ENCODE results near the gene DHRS13.
"Not testable (repeated sequence)": the region's sequence is repeated elsewhere in the genome, so short reads cannot be mapped to it uniquely, and the experiment has no call there.

Gene DHRS13

DNA sequence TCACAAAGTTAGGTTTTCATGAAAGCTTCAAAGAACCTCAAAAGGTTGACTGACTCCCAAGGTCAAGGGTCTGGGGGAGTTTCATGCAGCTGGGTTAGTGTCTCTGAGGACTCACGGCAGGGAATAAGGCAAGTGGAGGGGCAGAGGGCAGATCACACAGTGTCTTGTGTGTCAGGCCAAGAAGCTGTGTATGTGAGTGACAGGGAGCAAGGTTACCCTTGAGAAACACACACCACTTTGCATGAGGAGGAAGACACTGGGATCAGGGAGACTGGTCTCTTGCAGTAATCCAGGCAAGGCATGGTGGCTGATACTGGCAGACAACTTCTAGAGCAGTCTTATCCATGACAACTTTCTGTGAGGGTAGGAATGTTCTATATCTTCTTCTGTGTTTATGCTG, 11.7 kb downstream of the DHRS13 start:
- intact Hi-C loops (cut with DNase I): no loop called here

GRCh38 chr17:28889996-28890395, 12.9 kb downstream of the DHRS13 start:
- intact Hi-C loops (cut with DNase I): no loop called here
- peak in 1 of 10 donors; percentile 30 for DNase-seq

More for the DNA sequence above, 11.7 kb downstream of the DHRS13 start:
- DNase-seq: no peak

GRCh38 chr17:28888832-28889231, 14.0 kb downstream of the DHRS13 start:
- intact Hi-C loops (cut with DNase I): no loop called here

GRCh38 chr17:28887871-28888471, 14.9 kb downstream of the DHRS13 start:
- DNase-seq: peak in 1 of 10 donors; percentile 26
- intact Hi-C loops (cut with DNase I): no loop called here

More at GRCh38 chr17:28888832-28889231, 14.0 kb downstream of the DHRS13 start:
- DNase-seq: peak in 1 of 10 donors; percentile 62

GRCh38 chr17:28885951-28886350, 16.9 kb downstream of the DHRS13 start:
- intact Hi-C loops (cut with DNase I): no loop called here
- peak in 1 of 10 donors; percentile 52 for DNase-seq

- DNase-seq: peak in 5 of 10 donors; percentile 32 to 90 (median 50)
- intact Hi-C loops (cut with DNase I): no loop called here
Measured at GRCh38 chr17:28885363-28885762, 17.5 kb downstream of the DHRS13 start.

- intact Hi-C loops (cut with DNase I): no loop called here
- DNase-seq: peak in 2 of 10 donors; percentile 29 to 66
Measured at GRCh38 chr17:28883967-28884702, 18.7 kb downstream of the DHRS13 start.

- intact Hi-C loops (cut with DNase I): no loop called here
- DNase-seq: peak in 1 of 10 donors; percentile 58
Measured at GRCh38 chr17:28882154-28882895, 20.6 kb downstream of the DHRS13 start.

DNA sequence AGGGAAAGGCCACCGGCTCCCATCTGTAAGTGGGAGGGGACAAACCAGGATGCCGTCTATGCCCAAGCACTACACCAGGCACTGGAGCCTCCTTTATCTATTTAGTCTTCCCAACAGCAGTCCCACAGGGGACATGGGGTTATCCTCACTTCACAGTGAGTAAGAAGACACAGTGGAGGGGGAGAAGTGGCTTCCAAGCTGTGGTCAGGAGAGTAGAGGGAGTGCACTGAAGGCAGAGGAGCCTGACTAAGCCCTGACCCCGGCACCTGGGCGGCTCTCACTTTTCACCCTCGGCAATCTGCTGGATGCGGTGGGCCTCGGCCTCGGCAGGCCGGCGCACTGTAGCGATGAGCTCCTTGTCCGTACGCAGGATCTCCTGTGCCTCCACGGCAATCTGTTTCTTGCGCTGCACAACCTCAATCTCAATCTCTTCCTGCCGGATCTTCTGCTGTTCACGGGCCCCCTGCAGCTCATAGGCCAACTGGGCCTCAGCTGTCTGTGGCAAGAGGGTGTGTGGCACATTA, 21.3 kb downstream of the DHRS13 start:
- peak in 1 of 10 donors; percentile 55 for DNase-seq
- intact Hi-C loops (cut with DNase I): no loop called here

DNA sequence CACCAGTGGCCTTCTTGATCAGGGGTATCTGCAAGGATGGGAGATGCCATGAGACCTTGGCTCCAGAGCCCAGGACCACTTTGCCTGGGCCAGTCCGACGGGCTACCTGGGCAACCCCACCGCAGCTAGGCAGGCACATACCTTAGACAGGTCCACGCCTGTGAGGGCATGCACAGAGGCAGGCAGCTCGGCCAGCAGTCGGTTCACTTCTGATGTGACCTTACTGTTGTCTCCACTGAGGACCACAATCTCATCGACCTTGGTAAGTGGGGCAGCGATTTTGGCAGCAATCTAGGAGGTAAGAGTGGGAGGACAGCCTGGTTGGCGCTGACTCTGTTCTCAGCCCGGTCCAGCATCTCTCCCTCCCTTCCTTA, 22.3 kb downstream of the DHRS13 start:
- intact Hi-C loops (cut with DNase I): no loop called here
- DNase-seq: peak in 1 of 10 donors; percentile 49

DNA sequence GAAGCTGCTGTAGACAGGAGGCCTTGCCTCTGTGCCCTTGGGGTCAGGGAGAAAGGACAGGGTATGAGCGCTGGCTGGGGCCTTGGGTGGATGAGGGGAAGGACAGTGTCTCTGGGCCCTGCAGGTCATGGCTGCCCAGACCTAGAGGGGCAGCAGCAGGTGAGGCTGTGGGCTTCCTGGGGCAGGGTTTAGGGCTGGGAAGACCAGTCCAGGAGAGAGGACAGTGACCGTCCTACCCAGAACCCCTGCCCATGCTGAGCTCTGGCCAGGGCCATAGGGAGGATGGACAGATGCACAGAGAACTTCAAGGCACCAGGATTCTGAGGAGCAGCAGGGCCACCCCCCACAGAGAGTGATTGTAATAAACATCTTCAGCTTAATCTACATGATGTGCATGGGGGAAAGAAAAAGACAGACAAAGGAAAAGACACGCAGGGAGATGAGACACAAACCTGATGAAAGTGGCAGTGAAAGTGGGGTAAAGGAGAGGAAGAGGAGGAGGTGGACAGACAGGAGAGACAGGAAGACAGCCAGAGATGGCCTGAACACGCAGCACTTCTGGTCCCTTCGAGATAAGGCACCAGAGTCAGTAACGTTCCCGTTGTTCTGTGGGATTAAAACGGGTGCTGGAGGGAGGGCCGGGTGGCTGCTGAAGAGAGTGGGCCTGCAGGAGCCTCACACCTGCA, 22.9 kb downstream of the DHRS13 start:
- intact Hi-C loops (cut with DNase I): no loop called here
- peak in 1 of 10 donors; percentile 59 for DNase-seq

- peak in 1 of 10 donors; percentile 78 for DNase-seq
- intact Hi-C loops (cut with DNase I): no loop called here
Measured at GRCh38 chr17:28878981-28879380, 23.9 kb downstream of the DHRS13 start.

DNA sequence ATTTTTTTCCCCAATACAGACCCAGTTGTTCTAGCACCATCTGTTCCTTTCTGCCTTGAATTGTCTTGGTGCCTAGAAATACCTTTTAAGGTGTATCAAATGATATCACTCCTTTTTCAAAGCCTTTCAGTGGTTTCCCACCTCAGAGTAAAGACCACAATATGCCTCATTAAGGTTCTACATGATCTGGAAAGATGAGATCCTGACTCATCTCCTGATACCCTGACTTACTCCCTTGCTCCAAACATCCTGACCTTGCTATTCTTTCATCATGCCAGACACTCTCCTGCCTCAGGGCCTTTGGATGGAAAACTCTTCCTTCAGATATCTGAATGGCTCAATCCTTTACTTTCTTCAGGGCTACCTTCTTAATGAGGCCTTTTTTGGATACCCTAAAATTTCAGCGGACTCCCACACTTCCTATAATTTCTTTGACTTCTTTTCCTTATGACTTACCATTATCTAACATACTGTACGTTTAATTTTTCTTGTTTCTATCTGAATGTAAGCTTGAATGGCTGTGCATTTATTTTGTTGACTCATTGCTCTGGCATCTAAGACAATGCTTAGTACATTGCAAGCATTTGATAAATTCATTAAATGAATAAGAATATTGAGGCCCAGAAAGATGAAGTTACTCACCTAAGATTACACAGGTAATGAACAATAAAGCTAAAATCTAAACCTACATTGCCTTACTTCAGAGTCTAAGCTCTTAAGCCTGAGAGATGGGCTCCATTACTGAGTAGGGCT, 24.5 kb downstream of the DHRS13 start:
- no peak for DNase-seq
- intact Hi-C loops (cut with DNase I): no loop called here

- intact Hi-C loops (cut with DNase I): not testable (repeated sequence)
- peak in 1 of 10 donors; percentile 11 for DNase-seq
Measured at GRCh38 chr17:28877150-28877711, 25.6 kb downstream of the DHRS13 start.

DNA sequence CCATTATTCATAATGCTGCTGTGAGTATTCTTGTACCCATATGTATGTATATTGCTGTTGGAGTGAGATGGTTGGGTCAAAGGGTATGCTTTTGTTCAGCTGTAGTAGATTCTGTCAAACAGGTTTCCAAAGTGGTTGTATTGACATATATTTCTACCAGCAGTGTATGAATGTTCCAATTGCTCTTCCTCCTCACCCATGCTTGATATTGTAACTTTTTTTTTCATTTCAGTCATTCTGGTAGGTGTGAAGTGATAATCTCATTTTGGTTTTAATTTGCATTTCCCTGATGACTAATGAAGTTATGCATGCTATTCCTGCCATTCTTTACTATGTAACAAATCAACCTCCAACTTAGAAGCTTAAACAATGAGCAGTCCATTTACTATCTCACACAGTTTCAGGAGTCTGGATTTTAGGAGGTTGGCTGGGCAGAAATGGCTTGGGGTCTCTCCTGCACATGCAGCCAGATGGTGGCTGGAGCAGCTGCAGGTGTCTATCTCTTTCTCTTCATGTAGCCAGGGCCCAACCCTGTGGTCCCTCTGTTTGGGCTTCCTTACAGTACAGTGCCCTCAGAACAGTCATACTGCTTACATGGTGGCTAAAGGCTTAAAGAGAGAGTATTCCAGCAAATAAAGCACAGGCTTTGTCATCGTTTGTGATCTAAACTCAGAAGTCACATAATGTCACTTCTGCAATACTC, 26.9 kb downstream of the DHRS13 start:
- intact Hi-C loops (cut with DNase I): no loop called here
- peak in 1 of 10 donors; percentile 22 for DNase-seq

- peak in 1 of 10 donors; percentile 0 for DNase-seq
- intact Hi-C loops (cut with DNase I): no loop called here
Measured at GRCh38 chr17:28874750-28875149, 28.1 kb downstream of the DHRS13 start.

DNA sequence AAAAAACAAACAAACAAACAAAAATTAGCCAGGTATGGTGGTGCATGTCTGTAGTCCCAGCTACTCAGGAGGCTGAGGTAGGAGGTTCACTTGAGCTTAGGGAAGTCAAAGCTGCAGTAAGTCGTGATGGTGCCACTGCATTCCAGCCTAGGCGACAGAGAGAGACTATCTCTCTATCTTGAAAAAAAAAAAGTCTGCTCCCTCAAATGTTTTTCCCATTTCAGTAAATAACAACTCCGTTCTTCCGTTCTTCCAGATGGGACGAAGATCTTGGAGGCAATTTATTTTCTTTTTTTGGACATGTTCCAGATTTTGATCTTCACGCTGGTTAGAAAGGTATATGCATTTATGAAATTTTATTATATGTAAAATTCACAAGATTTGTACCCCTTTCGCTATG, 29.0 kb downstream of the DHRS13 start:
- DNase-seq: peak in 2 of 10 donors; percentile 5 to 13
- intact Hi-C loops (cut with DNase I): no loop called here

DNA sequence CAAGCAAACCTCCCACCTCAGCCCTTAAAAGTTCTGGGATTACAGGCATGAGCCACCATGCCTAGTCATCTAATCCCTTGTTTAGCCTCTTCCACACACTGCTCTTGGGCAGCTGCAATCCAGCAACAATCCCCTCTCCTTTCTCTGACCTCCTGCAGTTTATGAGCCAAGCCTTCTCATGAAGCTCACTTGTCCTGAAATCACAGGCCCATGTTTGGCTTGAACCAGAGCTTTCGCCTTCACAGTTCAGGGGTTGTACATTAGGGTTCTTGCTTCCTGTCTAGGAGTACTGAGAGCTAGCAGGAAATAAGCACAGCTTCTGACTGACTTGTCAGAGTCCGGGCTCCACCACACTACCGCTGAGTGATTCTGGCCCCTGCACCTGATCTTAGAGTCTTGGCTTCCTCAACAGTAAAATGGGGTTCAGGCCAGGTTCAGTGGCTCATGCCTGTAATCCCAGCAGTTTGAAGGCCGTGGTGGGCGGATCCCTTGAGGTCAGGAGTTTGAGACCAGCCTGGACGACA, 31.8 kb downstream of the DHRS13 start:
- peak in 1 of 10 donors; percentile 21 for DNase-seq
- intact Hi-C loops (cut with DNase I): no loop called here

Measured in posterior cingulate gyrus (tissue), 11 donors.